HL-60/S4 treated with phorbol 12-myristate 13-acetate at 8.2 ng/mL for 4 days and 3 days (cell line): ENCODE results near the gene SYNM.

Experiments
- in situ Hi-C: fragments of 300-500 bp; cut with MboI; formaldehyde crosslinking; loops from 2 replicates; pipeline ENCODE4 v1.15.0; 2022; ENCODE audit warnings: low sequenced_read_pairs

The SYNM gene

DNA sequence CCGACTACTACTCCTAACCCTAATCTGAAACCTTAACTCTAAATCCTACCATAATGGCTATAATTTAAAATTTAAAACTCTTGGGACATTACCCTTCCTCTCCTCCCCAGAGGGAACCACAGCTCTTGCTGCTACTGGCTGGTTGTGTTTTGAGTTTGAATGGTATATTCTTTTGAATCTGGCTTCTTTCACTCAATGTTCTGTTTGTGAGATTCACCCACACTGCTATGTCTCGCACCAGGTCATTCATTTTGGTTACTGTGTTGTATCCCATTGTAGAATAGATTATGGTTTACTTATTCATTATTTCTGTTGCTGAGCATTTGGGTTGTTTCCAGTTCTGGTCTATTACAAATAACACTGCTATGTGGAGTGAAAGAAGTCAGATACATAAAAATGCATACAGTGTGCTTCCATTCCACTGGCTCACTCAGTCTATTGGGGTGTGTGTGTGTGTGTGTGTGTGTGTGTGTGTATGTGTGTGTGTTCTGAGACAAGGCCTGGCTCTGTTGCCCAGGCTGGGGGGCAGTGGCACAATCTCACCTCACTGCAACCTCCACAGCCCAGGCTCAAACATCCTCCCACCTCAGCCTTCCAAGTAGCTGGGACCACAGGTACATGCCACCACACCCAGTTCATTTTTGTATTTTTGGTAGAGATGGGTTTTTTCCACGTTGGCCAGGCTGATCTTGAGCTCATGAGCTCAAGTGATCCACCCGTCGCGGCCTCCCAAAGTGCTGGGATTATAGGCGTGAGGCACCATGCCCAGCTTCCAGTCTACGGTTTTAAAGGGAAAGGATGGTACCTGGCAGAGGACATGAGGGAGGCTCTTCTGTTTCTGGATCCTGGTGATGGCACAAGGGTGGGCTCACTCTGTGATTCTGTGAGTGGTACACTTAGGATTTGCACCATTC is 19.2 kb upstream of the SYNM start:
- in situ Hi-C loops, result loop anchor here (25.0 kb wide), 1 partner anchor 573 kb away; no protein-coding TSS in a partner anchor

DNA sequence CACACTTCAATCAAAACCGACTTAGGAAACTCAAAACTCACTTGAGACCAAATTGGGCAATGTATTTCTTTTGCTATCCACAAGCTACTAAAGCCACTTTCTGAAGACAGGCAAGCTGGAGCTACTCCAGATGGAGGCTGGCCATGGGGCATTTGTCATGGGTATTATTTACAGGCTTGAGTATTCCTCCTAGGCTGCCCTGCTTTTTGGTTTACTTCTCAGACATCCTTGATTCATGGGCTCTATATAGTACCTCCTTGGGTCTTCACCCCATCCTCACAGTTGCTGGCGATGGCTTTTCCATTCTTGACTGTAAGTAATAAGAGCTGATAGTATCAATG is 18.6 kb upstream of the SYNM start:
- in situ Hi-C loops, result loop anchor here (25.0 kb wide), 1 partner anchor 574 kb away; no protein-coding TSS in a partner anchor

DNA sequence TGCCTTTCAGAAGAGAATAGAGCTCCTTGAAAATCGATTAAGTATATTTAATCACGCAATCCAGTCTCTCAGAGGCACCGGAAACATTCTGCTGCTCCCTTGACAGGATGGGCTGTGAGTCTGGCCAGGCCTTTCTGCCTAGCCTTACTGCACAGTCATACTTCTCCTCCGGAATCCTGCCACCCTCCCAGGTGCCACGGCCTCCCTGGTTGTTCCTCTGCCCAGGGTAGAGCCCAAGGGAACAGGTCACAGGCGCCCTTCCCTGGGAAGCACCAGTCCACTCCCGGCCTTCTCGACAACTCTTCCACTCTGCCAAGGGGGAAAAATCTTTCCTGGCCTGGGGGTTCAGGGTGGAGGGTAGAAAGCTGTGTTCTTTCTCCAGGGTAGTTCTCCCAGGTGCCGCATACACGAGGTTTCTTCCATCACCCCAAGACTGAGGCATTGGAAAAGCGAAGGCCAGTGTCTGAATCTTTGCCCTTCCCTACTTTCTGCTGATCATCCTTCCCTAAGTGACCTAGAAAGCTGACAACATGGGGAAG is 17.4 kb upstream of the SYNM start:
- in situ Hi-C loops, result loop anchor here (25.0 kb wide), 1 partner anchor 575 kb away; no protein-coding TSS in a partner anchor

DNA sequence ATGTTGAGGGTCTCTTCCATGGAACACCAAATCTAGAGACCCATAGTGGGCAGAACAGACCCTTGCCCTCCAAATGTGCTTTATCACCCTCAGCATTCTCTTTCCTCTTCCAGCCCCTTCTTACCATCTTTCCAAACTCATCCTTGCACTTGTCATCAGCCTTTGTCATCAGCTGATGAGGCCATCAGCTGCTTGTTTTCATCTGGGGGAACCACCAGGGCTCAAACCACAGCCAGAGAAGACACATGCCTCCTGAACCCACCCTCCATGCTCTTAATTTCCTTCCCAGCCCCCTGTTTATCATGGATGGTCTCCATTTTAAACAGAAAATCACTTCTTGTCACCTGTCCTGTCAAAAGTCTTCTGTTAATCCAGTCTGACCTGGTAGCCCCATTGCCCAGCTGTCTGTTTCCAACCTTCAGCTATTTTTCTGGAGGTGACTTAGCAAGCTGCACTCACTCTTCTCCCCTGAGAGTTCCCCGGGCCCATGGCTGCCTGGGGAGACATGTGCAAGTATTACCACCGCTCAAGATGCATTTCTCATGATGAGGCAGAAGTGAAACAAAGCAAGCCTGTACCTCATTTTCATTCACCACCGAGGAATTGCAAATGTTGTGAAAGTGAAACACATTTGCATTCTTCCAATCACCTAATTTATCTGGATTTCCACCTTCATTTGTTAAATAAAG is 14.7 kb upstream of the SYNM start:
- in situ Hi-C loops, result loop anchor here (25.0 kb wide), 1 partner anchor 578 kb away; no protein-coding TSS in a partner anchor

DNA sequence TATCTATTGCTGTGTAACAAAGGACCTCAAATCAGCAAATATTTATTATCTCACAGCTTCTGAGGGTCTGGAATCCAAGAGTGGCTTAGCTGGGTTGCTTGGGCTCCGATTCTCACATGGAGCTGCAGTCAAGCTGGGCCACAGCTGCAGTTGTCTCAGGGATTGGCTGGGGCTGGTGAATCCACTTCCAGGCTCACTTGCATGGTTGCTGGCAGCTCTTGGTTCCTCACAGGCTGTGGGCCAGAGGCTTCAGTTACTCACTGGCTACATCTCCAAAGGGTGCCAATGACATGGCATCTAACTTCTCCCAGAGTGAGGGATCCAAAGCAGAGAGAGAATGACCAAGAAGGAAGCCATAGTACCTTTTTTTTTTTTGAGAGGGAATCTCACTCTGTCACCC is 13.9 kb upstream of the SYNM start:
- in situ Hi-C loops, result loop anchor here (25.0 kb wide), 1 partner anchor 579 kb away; no protein-coding TSS in a partner anchor

DNA sequence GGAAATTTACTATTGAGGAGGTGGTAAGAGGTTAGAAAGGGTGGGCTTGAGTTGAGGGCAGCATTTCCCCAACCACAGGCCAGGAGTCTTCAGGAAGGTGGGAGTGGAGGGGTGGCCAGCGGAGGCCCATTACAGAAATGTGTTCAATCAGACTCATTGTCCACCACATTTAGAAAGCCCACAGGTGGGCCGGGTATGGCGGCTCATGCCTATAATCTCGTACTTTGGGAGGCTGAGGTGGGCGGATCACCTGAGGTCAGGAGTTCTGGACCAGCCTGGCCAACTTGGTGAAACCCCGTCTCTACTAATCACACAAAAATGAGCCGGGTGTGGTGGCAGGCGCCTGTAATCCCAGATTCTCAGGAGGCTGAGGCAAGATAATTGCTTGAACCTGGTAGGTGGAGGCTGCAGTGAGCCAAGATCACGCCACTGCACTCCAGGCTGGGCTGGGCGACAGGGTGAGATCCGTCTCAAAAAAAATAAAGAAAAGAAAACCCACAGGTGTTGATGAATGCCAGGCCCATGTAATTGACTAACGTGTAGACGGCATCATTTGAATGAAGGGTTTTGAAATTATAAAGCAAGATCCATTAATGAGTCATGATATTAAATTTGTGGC is 12.2 kb upstream of the SYNM start:
- in situ Hi-C loops, result loop anchor here (25.0 kb wide), 1 partner anchor 580 kb away; no protein-coding TSS in a partner anchor

DNA sequence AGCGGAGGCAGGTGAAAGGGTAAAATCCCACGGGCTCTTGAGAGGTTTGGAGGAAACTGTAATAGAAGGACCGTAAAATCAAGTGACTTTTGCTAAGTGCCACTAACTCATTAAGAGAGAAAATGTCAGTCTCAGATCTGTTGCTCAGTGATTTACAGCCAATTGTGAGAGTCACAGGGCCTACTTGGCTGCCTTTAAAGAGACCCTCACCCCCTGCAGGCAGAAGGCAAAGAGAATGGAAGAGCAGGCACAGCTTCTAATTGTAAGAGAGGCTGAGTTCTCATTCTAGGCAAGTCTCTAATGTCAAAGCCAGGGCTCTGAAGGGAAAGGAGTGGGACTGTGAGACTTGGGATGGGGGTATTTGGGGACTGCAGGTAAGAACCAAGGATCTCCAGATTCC is 9.3 kb upstream of the SYNM start:
- in situ Hi-C loops, result loop anchor here (25.0 kb wide), 1 partner anchor 583 kb away; no protein-coding TSS in a partner anchor

DNA sequence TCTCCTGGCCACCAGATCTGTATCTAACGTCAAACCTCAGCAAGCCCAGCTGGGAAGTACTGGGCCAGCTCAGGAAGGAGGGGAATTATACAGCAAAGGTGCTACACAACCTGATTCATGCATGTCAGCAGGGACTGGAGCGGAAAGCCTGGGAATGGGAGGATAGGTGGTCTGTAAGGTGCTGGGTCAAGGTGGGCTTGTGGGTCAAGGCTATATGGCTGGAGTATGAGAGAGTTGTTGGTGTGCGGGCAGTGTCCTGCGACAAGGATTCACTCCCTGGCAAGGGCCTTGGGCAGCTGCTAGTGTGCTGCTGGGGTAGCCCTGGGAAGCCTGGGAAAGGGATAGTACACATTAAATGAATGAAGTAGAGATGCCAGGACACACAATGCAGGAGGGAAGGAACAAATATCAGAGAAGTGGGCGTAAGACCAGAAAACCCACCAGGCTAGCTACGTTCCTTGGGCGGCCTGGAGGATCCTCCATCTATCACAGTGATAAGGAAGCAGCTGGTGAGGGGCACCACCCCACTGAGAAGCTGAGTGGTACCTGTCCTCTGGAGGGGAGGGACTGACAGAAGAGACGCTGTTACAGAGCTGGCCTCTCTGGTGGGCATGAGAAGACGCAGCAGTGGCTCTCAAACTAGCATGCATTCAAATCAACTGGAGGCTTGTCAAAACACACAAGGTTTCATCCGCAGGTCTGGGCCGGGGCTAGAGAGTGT is 8.5 kb upstream of the SYNM start:
- in situ Hi-C loops, result loop anchor here (25.0 kb wide), 1 partner anchor 584 kb away; no protein-coding TSS in a partner anchor

DNA sequence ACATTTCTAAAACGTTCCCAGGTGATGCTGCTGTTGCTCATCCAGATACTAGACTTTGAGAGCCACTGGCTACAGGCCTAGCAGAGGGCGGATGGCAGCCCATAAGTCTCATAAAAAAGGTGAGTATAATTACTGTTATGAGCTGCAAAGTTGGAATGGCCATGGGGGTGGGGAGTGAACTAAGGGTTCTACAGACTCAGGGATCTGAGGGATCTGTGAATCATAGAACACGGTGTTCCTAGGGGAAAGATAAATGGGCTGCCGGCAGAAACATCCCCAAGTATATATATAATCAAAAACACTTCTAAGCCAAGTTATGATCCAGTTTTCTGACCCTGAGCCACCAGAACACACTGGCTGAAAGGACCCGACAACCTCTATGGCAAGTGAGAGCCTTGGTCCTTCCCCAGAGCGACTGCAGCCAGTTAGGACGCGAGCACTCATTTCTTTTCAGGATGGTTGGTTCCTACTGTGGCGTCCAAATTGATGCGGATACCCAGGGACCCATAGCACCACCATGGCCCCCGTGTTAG is 7.9 kb upstream of the SYNM start:
- in situ Hi-C loops, result loop anchor here (25.0 kb wide), 1 partner anchor 585 kb away; no protein-coding TSS in a partner anchor

DNA sequence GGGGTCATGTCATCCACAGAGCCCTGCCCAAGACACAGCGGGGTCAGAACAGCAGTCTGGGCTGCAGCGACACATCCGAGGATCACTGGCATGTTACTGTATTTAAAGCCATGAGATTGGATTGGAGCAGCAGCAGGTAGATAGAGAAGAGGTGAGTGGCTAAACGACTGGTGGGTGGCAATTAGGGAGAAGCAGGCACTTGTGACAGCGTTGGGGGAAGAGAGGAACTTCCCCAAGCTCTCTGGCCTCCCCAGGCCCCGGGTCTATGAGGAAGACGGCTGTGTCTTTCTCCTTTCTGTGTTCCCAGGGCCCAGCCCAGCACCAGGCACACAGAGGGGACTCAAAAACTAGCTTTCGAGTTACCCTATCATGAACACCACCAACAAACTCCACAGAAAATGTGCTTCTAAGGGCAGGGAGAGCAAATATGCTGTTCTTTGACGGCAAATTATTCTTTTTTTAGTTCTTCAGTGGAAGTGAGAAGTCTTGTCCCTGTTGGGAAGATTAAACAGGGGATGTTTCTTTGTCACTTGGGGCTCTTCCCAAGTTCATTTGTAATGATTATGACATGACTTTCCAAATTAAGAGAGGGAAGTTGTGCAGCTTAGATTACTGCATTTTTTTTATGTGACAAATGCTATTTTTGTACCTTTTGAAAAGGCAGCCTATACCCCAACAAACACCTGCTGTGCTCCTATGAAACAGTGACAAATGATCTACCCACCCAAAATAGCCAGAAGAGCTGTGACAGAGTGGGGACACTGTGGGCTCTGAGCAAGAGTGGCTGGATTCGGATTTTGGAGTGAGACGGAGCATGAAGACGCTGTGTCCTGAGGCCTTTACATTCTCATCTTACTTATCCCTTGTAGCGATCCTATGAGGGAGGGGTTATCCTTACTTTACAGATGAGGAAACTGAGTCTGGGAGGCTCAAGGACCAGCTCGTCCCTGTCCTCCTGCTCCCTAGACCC is 7.2 kb upstream of the SYNM start:
- in situ Hi-C loops, result loop anchor here (25.0 kb wide), 1 partner anchor 585 kb away; no protein-coding TSS in a partner anchor

DNA sequence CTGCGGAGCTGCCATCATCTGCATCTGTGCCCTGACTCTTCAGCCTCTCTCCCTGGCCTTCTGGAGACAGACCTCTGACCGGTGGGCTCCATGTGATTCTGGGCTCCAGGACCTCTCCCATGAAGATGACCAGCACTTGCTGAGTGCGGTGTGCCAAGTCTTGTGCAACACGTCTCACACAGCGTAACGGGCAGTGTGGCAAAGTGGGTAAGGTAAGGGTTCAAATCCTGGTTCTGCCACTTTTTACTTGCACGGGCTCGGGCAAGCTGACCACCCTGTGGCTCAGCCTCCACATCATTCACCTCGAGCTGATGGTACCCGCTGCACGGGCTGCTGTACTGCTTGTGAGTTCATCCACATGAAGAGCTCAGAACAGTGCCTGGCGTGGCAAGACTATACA is 6.5 kb upstream of the SYNM start:
- in situ Hi-C loops, result loop anchor here (25.0 kb wide), 1 partner anchor 586 kb away; no protein-coding TSS in a partner anchor

DNA sequence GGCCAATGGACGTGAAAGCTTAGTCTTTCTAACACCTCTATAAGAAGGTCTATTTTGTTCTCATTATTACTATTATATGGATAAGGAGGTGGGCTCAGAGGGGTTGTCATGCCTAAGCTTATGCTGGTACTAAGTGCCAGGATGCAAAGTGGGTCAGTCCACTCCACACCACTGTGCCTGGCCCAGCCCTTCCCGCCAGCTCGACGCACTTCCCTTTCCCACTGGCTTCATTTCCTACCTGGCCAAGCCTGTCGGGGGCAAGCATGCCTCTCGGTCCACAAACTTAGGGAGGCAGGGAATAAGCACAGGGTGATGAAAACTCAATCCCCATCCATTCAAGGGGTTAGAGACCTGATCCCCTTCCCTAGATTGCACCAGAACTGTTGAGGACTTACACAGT is 5.9 kb upstream of the SYNM start:
- in situ Hi-C loops, result loop anchor here (25.0 kb wide), 1 partner anchor 587 kb away; no protein-coding TSS in a partner anchor

DNA sequence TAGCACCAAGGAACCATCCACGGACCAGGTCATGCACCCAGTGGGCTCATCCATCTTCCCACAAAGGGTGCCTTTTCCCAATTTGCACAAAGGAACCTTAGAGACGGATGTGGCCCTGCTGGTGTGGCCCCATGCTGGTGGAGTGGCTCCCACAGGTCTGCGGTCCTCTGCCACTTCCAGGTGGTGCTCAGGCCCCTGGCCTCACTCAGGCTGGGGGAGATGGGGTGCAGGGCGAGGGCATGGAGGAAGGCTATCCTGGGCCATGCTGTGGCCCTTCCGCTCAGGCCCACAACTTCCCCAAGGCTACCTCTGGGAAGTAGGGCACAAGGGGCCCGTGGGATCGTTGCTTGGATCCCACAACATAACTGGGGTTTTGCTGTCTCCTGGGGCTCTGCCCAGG is 5.2 kb upstream of the SYNM start:
- in situ Hi-C loops, result loop anchor here (25.0 kb wide), 1 partner anchor 587 kb away; no protein-coding TSS in a partner anchor

DNA sequence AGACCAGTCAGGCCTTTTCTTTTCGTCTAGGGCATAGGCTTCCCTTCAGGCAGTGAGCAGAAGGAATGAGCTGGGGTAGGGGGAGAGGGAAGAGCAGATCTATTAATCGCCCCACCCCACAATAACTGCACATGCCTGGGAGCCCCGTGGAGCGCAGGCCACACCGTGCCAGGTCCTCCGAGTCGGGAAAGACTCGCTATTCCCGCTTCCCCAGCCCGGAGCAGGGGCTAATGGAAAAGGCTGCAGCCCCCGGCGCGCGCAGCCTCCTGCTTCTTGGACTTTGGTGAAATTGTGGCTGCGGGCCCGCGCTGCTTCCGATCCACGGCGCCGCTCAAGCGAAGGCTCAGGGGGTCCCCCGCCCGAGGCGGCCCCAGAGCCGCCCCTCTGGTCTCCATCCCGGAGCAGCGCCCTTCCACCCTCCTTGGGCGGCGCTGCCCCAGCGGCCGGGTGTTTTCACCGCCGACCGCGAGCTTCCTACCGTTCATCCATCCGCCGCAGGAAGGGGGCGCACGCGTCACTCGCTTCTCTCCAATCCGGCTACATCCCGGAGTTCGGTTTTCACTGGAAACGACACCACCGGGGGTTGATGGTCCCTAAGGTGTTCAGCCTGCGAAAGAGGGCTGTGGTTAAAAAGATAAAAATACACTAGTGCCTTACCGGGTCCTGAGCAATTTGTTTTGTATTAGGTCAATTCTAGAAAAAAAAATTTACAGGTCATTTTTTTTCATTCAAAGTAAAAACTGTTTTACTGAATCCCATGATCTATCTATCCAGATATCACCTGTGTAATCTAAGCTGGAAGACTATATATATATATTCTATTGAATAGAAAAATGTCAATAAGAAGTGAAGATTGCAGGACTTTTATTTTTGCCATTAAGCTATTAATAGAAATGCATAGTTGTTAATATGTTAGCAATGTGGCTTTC is 4.4 kb upstream of the SYNM start:
- in situ Hi-C loops, result no loop called here

DNA sequence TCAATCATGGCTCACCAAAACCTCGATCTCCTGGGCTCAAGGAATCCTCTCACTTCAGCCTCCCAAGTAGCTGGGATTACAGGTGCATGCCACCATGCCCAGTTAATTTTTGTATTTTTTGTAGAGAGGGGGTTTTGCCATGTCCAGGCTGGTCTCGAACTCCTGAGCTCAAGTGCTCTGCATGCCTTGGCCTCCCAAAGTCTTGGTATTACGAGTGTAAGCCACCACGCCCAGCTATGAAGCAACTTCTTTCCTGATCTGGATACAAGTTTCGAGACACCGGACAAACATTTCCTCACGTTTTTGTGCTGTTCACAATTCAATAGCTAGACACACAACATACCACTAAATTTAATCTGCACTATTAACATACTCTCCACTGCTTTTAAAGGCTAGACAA is 3.4 kb upstream of the SYNM start:
- in situ Hi-C loops, result no loop called here

DNA sequence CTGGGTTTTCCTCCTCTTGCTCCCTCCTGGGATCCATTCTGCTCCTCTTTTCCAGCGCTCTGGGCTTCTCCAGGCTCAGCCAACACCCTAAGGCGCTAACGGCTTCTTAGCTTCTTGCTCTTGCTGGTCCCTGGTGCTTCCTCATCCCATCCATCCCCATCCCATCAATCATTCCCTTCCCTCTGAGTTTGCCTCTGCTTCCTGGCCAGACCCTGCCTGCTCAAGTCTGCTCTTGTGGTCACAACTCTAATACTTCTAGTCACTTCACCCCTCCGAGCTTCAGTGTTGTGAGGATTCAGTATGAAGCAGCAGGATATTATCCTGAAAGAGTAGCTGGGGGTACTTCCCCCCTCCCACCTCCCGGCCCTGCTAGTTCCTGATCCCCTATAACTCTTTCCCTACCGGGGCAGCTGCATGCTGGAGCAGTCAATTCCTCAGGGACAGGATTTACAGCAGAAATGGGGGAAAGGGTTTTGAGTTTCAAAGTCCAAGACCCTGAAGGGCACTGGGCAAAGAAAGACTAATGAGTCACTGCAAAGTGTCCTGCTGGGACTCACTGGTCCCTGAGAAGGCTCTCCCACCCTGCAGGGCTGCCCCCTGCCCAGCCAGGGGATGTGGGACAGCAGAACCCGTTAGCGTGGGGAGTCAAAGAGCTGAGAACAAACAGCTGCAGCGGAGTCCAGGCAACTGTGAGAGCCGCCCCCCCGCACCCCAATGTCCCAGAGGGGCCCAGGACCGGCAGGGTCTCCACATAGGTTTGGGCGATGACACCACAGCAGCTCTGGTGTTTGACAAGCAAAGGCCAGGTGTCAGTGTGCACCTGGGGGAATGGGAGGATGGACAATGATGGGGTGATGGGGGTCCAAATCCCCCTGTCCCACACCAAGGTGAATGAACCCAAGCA is 2.3 kb upstream of the SYNM start:
- in situ Hi-C loops, result no loop called here

DNA sequence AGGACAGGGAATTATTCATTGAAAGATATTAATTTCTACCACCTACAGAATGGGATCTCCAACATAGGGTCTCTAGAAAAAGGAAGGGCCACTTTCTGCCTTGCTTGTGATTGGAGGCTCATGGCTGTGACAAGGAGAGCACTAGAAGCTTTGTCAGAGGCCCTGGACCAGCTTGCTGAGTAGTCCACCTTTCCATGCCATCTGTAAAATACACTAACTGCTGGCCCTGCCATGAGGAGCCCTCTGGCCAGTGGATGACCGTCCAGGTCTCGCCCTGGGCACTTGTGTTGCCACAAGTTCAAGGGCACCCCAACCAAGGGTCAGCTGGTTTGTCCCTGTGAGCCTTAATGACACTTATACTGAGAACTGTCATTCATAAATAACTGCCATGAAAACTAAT is 1.6 kb upstream of the SYNM start:
- in situ Hi-C loops, result no loop called here
